Measurements from ENCODE around the gene DAD1.

The DAD1 gene

GRCh38 chr14:22536853-22537338 is 52.1 kb downstream of the DAD1 start:
- no peak for DNase-seq (ENCODE audit: low spot score)

GRCh38 chr14:22535916-22536315 is 53.1 kb downstream of the DAD1 start:
- no peak for DNase-seq (ENCODE audit: low spot score)

GRCh38 chr14:22535126-22535525 is 53.9 kb downstream of the DAD1 start:
- DNase-seq (ENCODE audit: low spot score) = no peak

- no peak for DNase-seq (ENCODE audit: low spot score)
Measured at GRCh38 chr14:22534547-22534946, 54.5 kb downstream of the DAD1 start.

- no peak for DNase-seq (ENCODE audit: low spot score)
Measured at GRCh38 chr14:22533739-22534359, 55.2 kb downstream of the DAD1 start.

GRCh38 chr14:22533057-22533704 is 55.8 kb downstream of the DAD1 start:
- no peak for DNase-seq (ENCODE audit: low spot score)

GRCh38 chr14:22532345-22533056 is 56.5 kb downstream of the DAD1 start:
- DNase-seq (ENCODE audit: low spot score) = no peak

- DNase-seq (ENCODE audit: low spot score) = no peak
Measured at GRCh38 chr14:22531451-22532344, 57.3 kb downstream of the DAD1 start.

- no peak for DNase-seq (ENCODE audit: low spot score)
Measured at GRCh38 chr14:22530127-22530526, 58.9 kb downstream of the DAD1 start.

- DNase-seq (ENCODE audit: low spot score) = no peak
Measured at GRCh38 chr14:22526744-22527143, 62.3 kb downstream of the DAD1 start.

GRCh38 chr14:22526218-22526617 is 62.8 kb downstream of the DAD1 start:
- DNase-seq (ENCODE audit: low spot score) = no peak

GRCh38 chr14:22524784-22525161 is 64.3 kb downstream of the DAD1 start:
- DNase-seq (ENCODE audit: low spot score) = no peak

- DNase-seq (ENCODE audit: low spot score) = no peak
Measured at GRCh38 chr14:22524115-22524783, 64.8 kb downstream of the DAD1 start.

- DNase-seq (ENCODE audit: low spot score) = no peak
Measured at GRCh38 chr14:22523283-22523682, 65.7 kb downstream of the DAD1 start.

GRCh38 chr14:22522466-22522957 is 66.5 kb downstream of the DAD1 start:
- DNase-seq (ENCODE audit: low spot score) = no peak

- DNase-seq (ENCODE audit: low spot score) = no peak
Measured at GRCh38 chr14:22521449-22522239, 67.4 kb downstream of the DAD1 start.

- no peak for DNase-seq (ENCODE audit: low spot score)
Measured at GRCh38 chr14:22520796-22521195, 68.2 kb downstream of the DAD1 start.

GRCh38 chr14:22519877-22520685 is 68.9 kb downstream of the DAD1 start:
- DNase-seq (ENCODE audit: low spot score) = no peak

GRCh38 chr14:22518073-22518472 is 71.0 kb downstream of the DAD1 start:
- DNase-seq (ENCODE audit: low spot score) = no peak
